Renal cortex interstitium (tissue), 11 donors: ENCODE measurements around the gene CENPP. TPM values are rescaled to one million over a fixed set of nuclear protein-coding genes. Genes with fewer than 3 reads are reported as not detected.
A peak's percentile ranks its signal among the peaks of the same experiment; 100 is the strongest.
"Not testable (repeated sequence)": the region's sequence is repeated elsewhere in the genome, so short reads cannot be mapped to it uniquely, and the experiment has no call there.

Experiments used
- DNase-seq, 11 donors: peaks; one replicate each; pipeline ENCODE4 v3.0.0-alpha.2; 2013; ENCODE audit warnings: low read depth in 9 of 11, low spot score in 4 of 11; ENCODE audit errors: extremely low read depth in 1 of 11
- polyA plus RNA-seq, 3 donors: library from polyadenylated mRNA; unstranded; fragments of 120-200 nt; gene quantifications; one replicate each; pipeline ENCODE4 v1.2.1, GENCODE V29; 2013; ENCODE audit not compliant: insufficient read length in 3 of 3

The CENPP gene
- polyA plus RNA-seq, 3 donors: 5.5 to 8.3 (median 7.6) TPM

GRCh38 chr9:92590377-92590776, 264.6 kb downstream of the CENPP start:
- DNase-seq: peak in 4 of 11 donors; percentile 41 to 67 (median 62)

- no peak for DNase-seq
These were observed 266.8 kb downstream of the CENPP start for GRCh38 chr9:92592537-92592936.

GRCh38 chr9:92592946-92593861, 267.5 kb downstream of the CENPP start:
- DNase-seq: no peak

GRCh38 chr9:92595075-92595474, 269.3 kb downstream of the CENPP start:
- not testable (repeated sequence) for DNase-seq

GRCh38 chr9:92595930-92596329, 270.2 kb downstream of the CENPP start:
- DNase-seq: no peak

- no peak for DNase-seq
These were observed 272.6 kb downstream of the CENPP start for GRCh38 chr9:92598382-92598781.

- no peak for DNase-seq
These were observed 274.2 kb downstream of the CENPP start for GRCh38 chr9:92599938-92600461.

- no peak for DNase-seq
These were observed 274.9 kb downstream of the CENPP start for GRCh38 chr9:92600462-92601261.

- DNase-seq: no peak
These were observed 275.7 kb downstream of the CENPP start for GRCh38 chr9:92601451-92601850.

GRCh38 chr9:92602413-92602812, 276.7 kb downstream of the CENPP start:
- DNase-seq: no peak

- DNase-seq: no peak
These were observed 277.3 kb downstream of the CENPP start for GRCh38 chr9:92603100-92603499.

- no peak for DNase-seq
These were observed 278.2 kb downstream of the CENPP start for GRCh38 chr9:92603990-92604389.

- DNase-seq: no peak
These were observed 279.5 kb downstream of the CENPP start for GRCh38 chr9:92605224-92605623.

GRCh38 chr9:92607088-92607487, 281.3 kb downstream of the CENPP start:
- no peak for DNase-seq

- peak in 2 of 11 donors; percentile 34 to 71 for DNase-seq
These were observed 282.0 kb downstream of the CENPP start for GRCh38 chr9:92607773-92608172.

GRCh38 chr9:92608241-92608908, 282.6 kb downstream of the CENPP start:
- DNase-seq: no peak

GRCh38 chr9:92608909-92609445, 283.2 kb downstream of the CENPP start:
- peak in 2 of 11 donors; percentile 62 to 66 for DNase-seq

GRCh38 chr9:92610470-92611420, 285.0 kb downstream of the CENPP start:
- DNase-seq: no peak
